Measurements from ENCODE around the gene TMEM270.

- TF ChIP-seq POLR2A (IDR thresholded peaks at IDR 0.05) (peak; percentile 75), CTCF (IDR thresholded peaks at IDR 0.05) (no peak)
These were observed 28.9 kb upstream of the TMEM270 start for GRCh38 chr7:73831834-73832651.
